NB4 (cell line): ENCODE measurements around the gene PPP1R16B.
A peak's percentile ranks its signal among the peaks of the same experiment; 100 is the strongest.

Experiments
- DNase-seq: peaks from one replicate; pipeline ENCODE4 v3.0.0; 2010; ENCODE audit warnings: low read depth
- H3K4me3 ChIP-seq: one replicate; pipeline ENCODE4 v1.5.1; 2011; ENCODE audit warnings: mild to moderate bottlenecking, low read depth, low read length, moderate library complexity
- MYC ChIP-seq: IDR thresholded peaks from 2 replicates; pipeline ENCODE4 v1.6.1; 2011; ENCODE audit warnings: low read depth, low read length
- POLR2A ChIP-seq: IDR thresholded peaks from 2 replicates; pipeline ENCODE4 v1.6.1; 2011; ENCODE audit warnings: mild to moderate bottlenecking; ENCODE audit not compliant: insufficient read length; ENCODE audit errors: extremely low read depth
- TF ChIP-seq, protein P1 (sequence below): IDR thresholded peaks from 2 replicates; pipeline ENCODE4 v1.6.1; 2011; ENCODE audit warnings: low read depth, low read length
- TF ChIP-seq, protein P2 (sequence below): IDR thresholded peaks from one replicate; pipeline ENCODE4 v1.5.1; 2012; ENCODE audit warnings: low read depth, low read length

PPP1R16B gene

DNA sequence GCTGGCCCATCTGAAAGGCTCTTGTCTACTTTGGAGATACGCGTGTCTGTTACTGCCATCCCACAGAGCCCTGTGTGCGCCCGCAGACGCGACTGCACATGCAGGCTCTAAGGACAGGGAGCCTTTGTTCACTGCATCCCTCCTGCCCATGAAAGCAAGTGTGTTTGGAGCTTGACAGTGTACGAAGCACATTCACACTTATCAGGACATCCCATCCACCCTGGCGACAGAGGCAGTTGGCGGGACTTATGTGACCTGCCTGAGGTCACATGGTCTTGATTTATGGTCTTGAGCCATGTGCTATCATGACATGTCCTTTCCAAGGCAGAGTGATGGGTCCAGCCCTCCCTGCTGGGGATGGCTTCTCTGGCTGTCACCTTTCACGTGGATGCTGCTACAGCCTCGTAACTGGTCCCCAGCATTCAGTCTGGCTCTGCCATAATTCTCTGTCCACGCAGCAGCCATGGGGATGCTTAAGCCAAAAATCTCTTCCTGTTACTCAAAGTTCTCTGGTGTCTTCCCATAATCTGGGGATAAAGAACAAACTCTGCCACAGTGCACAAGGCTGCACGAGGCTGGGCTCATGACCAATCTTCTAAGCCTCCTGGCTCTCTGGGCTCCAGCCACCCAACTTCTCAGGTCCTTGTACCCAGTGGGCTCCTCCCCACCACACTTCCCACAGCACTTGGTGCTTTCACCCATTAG, 84.4 kb downstream of the PPP1R16B start:
- DNase-seq: no peak
- no peak overlapping the region for H3K4me3 ChIP-seq
- no peak for TF ChIP-seq MYC
- TF ChIP-seq, protein P1, sequence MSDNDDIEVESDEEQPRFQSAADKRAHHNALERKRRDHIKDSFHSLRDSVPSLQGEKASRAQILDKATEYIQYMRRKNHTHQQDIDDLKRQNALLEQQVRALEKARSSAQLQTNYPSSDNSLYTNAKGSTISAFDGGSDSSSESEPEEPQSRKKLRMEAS: peak; percentile 34; the same call in 1 of the 2 replicates

DNA sequence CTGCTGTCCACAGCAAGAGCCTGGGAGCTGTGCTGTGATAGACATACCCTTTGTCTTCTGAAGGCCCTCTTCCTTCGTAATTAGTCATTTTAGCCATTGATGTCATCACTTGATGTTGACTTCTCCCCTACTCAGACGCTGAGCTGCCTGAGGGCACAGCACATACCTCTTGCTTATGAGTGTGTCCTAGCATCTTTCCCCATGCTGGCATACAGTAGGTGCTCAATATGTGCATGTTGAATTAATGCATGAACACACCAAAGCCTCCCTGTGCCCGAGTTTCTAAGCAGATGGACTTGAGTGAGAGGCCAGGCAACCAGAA, 85.0 kb downstream of the PPP1R16B start:
- TF ChIP-seq MYC (no peak), POLR2A (no peak)
- TF ChIP-seq, protein P1: no peak
- TF ChIP-seq, protein P2, sequence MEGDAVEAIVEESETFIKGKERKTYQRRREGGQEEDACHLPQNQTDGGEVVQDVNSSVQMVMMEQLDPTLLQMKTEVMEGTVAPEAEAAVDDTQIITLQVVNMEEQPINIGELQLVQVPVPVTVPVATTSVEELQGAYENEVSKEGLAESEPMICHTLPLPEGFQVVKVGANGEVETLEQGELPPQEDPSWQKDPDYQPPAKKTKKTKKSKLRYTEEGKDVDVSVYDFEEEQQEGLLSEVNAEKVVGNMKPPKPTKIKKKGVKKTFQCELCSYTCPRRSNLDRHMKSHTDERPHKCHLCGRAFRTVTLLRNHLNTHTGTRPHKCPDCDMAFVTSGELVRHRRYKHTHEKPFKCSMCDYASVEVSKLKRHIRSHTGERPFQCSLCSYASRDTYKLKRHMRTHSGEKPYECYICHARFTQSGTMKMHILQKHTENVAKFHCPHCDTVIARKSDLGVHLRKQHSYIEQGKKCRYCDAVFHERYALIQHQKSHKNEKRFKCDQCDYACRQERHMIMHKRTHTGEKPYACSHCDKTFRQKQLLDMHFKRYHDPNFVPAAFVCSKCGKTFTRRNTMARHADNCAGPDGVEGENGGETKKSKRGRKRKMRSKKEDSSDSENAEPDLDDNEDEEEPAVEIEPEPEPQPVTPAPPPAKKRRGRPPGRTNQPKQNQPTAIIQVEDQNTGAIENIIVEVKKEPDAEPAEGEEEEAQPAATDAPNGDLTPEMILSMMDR: no peak
- H3K4me3 ChIP-seq: no peak overlapping the region
- DNase-seq: no peak

DNA sequence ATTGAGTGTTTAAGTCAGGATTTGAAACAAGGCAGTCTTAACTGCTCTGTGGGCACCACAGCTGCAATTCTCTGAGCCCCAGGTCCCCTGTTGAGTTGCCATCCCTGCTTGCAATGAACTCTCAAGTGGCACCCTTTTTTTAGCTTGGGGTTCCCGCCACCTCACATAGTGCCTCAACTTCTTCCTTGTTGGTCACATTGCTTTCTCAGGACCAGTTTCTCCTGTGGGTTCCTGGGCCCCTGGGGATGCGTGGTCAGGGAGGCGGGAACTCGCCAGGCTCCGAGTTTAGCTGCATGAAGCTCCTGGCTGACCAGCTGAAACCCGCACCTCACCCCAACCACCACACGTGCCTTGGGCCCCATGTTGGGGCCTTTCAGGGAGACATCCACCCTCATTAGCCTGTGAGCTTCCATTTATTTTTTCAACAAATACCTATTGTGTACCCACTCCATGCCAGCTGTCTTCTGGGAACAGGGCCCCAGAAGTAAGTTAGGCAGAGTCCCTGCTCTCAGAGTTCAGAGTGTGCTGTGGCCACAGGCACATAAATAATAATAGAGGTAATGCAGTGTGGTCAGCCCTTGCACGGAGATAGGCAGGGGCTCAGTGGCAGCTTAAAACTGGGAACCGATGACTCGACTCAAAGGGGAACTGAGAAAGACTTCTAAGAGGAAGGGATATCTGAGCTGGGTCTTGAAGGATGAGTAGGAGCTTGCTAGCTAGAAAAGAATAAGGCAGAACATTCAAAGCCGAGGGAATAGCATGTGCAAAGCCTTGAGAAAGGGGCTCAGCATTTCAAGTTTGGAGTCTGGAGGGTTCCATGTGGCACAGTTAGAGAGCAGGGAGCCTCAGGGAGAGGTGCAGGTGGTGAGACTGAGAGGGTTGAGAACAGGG, 86.8 kb downstream of the PPP1R16B start:
- DNase-seq: peak; percentile 69
- H3K4me3 ChIP-seq: no peak overlapping the region
- TF ChIP-seq, protein P2: no peak
- TF ChIP-seq POLR2A: no peak
- TF ChIP-seq MYC: no peak
- TF ChIP-seq, protein P1: no peak

DNA sequence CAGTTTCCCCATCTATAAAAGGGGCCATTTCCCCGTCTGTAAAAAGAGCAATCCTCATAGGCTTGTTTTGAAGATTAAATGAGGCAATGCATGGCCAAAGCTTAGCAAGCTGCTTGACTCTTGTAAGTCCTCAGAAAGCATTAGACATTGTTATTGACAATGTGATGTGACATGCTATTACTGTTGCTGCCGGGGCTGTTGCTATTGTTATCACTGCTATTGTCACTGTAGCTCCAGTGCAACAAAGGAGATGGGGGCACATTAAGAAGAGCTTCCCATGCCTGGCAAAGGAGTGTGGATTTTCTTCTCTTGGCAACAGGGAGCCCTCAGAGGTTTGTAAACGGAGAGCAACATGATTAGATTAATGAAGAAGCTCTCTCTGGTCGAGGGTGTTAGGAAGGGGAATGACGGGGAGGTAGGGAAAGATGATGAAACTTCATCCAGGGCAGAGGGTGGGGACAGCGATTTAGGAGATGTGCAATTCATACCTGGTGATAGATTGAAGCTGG, 87.6 kb downstream of the PPP1R16B start:
- H3K4me3 ChIP-seq: no peak overlapping the region
- no peak for DNase-seq
- TF ChIP-seq, protein P2: no peak
- TF ChIP-seq MYC (no peak), POLR2A (no peak)
- TF ChIP-seq, protein P1: no peak

DNA sequence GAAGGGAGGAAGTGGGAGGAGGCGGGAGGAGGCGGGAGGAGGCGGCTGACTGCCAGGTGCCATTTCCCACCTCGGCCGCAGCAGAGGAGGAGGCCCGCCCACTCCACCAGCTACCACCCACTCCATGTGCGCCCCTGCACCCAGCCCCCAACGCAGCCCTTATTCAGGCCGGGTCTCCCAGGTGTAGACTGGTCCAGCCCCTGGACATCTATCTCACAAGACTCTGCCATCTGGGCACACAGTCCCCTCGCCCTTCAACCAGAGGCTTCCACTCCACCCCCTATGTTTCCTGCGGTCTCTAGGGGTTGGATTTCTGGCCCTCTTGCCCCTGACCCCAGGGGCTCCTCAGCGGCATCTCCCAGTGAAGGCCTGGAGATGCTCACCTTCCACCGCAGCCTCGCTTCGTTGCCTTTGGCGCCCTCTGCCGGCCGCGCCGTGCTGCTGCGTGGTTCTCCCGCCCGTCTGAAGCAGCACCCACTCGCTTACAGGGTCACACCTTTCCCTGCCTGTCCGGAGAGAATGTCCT, 88.1 kb downstream of the PPP1R16B start:
- H3K4me3 ChIP-seq: no peak overlapping the region
- TF ChIP-seq POLR2A (no peak), MYC (peak; percentile 61)
- TF ChIP-seq, protein P1: peak; percentile 51
- TF ChIP-seq, protein P2: peak; percentile 94
- DNase-seq: peak; percentile 70
